Astrocyte (in vitro differentiated cells and primary cell): ENCODE measurements around the gene TTC31.

Experiments
- EZH2 ChIP-seq: IDR thresholded peaks from 2 replicates; pipeline ENCODE4 v1.6.1; 2012; ENCODE audit warnings: mild to moderate bottlenecking, low read length, inconsistent platforms; ENCODE audit not compliant: insufficient read depth
- TF ChIP-seq, protein P1 (sequence below): IDR thresholded peaks from 2 replicates; pipeline ENCODE4 v1.5.1; 2011; ENCODE audit warnings: low read depth, mild to moderate bottlenecking, inconsistent platforms, low read length, moderate library complexity; ENCODE audit not compliant: insufficient read depth

DNA sequence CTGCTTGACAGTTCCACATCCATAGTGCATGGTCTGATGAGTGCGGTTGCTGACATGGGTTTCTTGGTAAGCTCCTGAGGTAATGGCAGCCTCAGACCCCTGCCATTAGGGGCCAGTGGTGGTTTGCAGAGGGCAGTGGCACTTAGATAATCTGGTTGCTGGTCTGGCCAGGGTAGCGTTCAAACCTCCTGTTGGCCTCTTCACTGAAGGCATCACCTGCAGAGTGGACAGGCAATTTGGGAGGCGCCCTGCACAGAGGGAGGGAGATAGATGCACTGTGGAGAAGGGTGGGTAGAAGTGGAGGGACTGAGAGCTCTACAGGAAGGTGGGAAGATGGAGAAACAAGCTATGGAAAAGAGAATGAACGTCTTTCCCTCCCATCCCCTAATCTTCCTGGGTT, 50.6 kb downstream of the TTC31 start:
- TF ChIP-seq, protein P1, sequence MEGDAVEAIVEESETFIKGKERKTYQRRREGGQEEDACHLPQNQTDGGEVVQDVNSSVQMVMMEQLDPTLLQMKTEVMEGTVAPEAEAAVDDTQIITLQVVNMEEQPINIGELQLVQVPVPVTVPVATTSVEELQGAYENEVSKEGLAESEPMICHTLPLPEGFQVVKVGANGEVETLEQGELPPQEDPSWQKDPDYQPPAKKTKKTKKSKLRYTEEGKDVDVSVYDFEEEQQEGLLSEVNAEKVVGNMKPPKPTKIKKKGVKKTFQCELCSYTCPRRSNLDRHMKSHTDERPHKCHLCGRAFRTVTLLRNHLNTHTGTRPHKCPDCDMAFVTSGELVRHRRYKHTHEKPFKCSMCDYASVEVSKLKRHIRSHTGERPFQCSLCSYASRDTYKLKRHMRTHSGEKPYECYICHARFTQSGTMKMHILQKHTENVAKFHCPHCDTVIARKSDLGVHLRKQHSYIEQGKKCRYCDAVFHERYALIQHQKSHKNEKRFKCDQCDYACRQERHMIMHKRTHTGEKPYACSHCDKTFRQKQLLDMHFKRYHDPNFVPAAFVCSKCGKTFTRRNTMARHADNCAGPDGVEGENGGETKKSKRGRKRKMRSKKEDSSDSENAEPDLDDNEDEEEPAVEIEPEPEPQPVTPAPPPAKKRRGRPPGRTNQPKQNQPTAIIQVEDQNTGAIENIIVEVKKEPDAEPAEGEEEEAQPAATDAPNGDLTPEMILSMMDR = no peak
- TF ChIP-seq EZH2 = no peak
